Measurements from ENCODE around the gene PTPN4.

Gene PTPN4

GRCh38 chr2:119849838-119850565 is 90.3 kb downstream of the PTPN4 start:
- DNase-seq (ENCODE audit: low read depth) = no peak
- TF ChIP-seq CTCF (IDR thresholded peaks at IDR 0.05; ENCODE audit: low read depth, low read length, missing control alignments) = no peak
- H3K4me3 ChIP-seq (ENCODE audit: low read depth, low read length) = no peak overlapping the region

GRCh38 chr2:119852214-119852613 is 92.5 kb downstream of the PTPN4 start:
- no peak for DNase-seq (ENCODE audit: low read depth)
- TF ChIP-seq CTCF (IDR thresholded peaks at IDR 0.05; ENCODE audit: low read depth, low read length, missing control alignments) = no peak
- no peak overlapping the region for H3K4me3 ChIP-seq (ENCODE audit: low read depth, low read length)

GRCh38 chr2:119853777-119854399 is 94.2 kb downstream of the PTPN4 start:
- DNase-seq (ENCODE audit: low read depth) = no peak
- TF ChIP-seq CTCF (IDR thresholded peaks at IDR 0.05; ENCODE audit: low read depth, low read length, missing control alignments) = no peak
- H3K4me3 ChIP-seq (ENCODE audit: low read depth, low read length) = no peak overlapping the region

GRCh38 chr2:119856469-119856901 is 96.8 kb downstream of the PTPN4 start:
- DNase-seq (ENCODE audit: low read depth) = no peak
- no peak overlapping the region for H3K4me3 ChIP-seq (ENCODE audit: low read depth, low read length)

DNA sequence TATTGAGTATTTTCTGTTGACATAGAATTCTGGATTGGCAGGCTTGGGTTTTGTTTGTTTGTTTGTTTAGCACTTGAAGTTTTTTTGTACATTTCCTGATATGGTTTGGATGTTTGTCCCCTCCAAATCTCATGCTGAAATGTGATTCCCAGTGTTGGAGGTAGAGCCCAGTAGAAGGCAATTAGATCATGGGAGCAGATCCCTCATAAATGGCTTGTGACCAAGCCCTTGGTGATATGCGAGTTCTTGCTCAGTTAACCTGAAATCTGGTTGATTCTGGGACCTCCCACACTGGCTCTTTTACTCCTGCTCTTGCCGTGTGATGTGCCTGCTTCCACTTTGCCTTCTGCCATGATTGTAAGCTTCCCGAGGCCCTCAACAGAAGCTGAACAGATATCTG is 98.0 kb downstream of the PTPN4 start:
- DNase-seq (ENCODE audit: low read depth) = no peak

More at GRCh38 chr2:119856469-119856901, 96.8 kb downstream of the PTPN4 start:
- no peak for TF ChIP-seq CTCF (IDR thresholded peaks at IDR 0.05; ENCODE audit: low read depth, low read length, missing control alignments)

GRCh38 chr2:119859528-119859927 is 99.8 kb downstream of the PTPN4 start:
- DNase-seq (ENCODE audit: low read depth) = no peak
- no peak overlapping the region for H3K4me3 ChIP-seq (ENCODE audit: low read depth, low read length)
- TF ChIP-seq CTCF (IDR thresholded peaks at IDR 0.05; ENCODE audit: low read depth, low read length, missing control alignments) = no peak

More for the DNA sequence above, 98.0 kb downstream of the PTPN4 start:
- TF ChIP-seq CTCF (IDR thresholded peaks at IDR 0.05; ENCODE audit: low read depth, low read length, missing control alignments) = no peak
- H3K4me3 ChIP-seq (ENCODE audit: low read depth, low read length) = no peak overlapping the region
